Right lobe of liver (tissue), 4 donors: ENCODE measurements around the gene DOCK1.

ENCODE experiments used
- CTCF ChIP-seq, 4 donors: fragments of 200-600 bp in 3 of 4; fragments of 450-650 bp in 1 of 4; IDR thresholded peaks; one replicate each; pipeline versions ENCODE4 v1.5.1 to v1.8.0; 2016 to 2022; ENCODE audit warnings: antibody characterized with exemption in 4 of 4, mild to moderate bottlenecking in 2 of 4
- POLR2A ChIP-seq: fragments of 450-650 bp; IDR thresholded peaks from one replicate; pipeline ENCODE4 v1.6.1; 2017; ENCODE audit warnings: antibody characterized with exemption, mild to moderate bottlenecking
- donor health status: DM: no; HTN: no; CAD: no.
- donor health status: DM: no; HTN: no; CAD: no.
- donor health status: DM: no; HTN: yes; CAD: no.

DNA sequence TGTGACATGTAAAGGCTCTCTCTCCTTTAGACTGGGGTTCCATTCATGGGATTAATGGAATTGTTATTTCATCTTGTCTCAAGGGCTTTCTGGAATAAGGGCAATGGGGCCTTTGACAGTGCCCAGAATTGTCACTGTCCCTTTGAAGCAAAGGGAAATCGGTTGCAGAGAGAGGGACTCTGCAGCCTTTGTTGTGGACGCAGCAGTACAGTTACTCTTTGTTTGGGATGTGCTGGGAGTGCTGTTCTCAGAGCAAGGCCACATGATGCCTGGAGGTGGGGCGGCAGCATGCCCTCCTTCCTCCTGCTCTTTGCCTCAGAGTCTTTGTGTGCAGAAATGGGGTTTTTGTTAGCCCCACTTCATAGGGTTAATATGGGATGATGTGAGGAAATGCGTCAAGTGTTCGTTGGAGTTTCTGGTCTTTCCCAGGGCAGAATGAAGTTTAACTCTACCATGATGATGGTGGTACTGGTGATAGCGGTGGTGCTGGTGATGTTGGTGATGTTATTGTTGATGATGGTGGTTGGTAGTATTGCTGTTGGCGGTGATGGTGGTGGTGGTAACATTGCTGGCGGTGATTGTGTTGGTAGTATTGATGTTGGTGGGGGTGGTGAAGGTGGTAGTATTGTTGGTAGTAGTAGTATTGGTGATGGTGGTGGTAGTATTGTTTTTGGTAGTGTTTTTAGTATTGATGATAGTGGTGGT lies 45.3 kb downstream of the DOCK1 start:
- no peak for TF ChIP-seq CTCF (IDR thresholded peaks at IDR 0.05)
- TF ChIP-seq POLR2A, result no peak
